OCI-LY3 (cell line): ENCODE results near the gene MKX.

Experiments
- H2AFZ ChIP-seq: fragments of 200-600, 300-600 bp; shearing (Covaris generic); 2 replicates; pipeline ENCODE4 v1.6.0; 2014; ENCODE audit warnings: antibody characterized with exemption, low read depth, low read length
- H3K27ac ChIP-seq: fragments of 200-600, 300-600 bp; sonication (generic); 2 replicates; pipeline ENCODE4 v1.5.1; 2014; ENCODE audit warnings: mild to moderate bottlenecking, low read length, moderate library complexity, mixed read lengths
- H3K27me3 ChIP-seq: fragments of 200-600, 300-600 bp; sonication (generic); 2 replicates; pipeline ENCODE4 v1.6.1; 2014; ENCODE audit warnings: low read depth, low read length, mixed read lengths
- H3K36me3 ChIP-seq: fragments of 200-600, 300-600 bp; sonication (generic); replicated peaks from 2 replicates; pipeline ENCODE3; 2014; ENCODE audit warnings: low read depth, low read length, mixed read lengths
- H3K4me1 ChIP-seq: fragments of 300-600, 200-600 bp; sonication (generic); 2 replicates; pipeline ENCODE4 v1.6.1; 2014; ENCODE audit warnings: low read length, mixed read lengths
- H3K4me2 ChIP-seq: fragments of 200-600, 300-600 bp; sonication (generic); 2 replicates; pipeline ENCODE4 v1.6.1; 2014; ENCODE audit warnings: low read length, mixed read lengths
- H3K4me3 ChIP-seq: fragments of 300-600, 200-600 bp; sonication (generic); 2 replicates; pipeline ENCODE4 v1.5.1; 2014; ENCODE audit warnings: antibody characterized with exemption, mild to moderate bottlenecking, low read length, moderate library complexity
- H3K79me2 ChIP-seq: fragments of 300-600, 200-600 bp; shearing (Covaris generic); 2 replicates; pipeline ENCODE4 v1.6.1; 2014; ENCODE audit warnings: mild to moderate bottlenecking, low read length, mixed read lengths
- H3K9ac ChIP-seq: fragments of 300-600, 200-600 bp; shearing (Covaris generic); 2 replicates; pipeline ENCODE4 v1.6.0; 2014; ENCODE audit warnings: mild to moderate bottlenecking, low read length, moderate library complexity
- H3K9me3 ChIP-seq: fragments of 200-600, 300-600 bp; shearing (Covaris generic); 2 replicates; pipeline ENCODE4 v1.6.1; 2014; ENCODE audit warnings: low read length, mixed read lengths; ENCODE audit not compliant: insufficient read depth
- H4K20me1 ChIP-seq: fragments of 200-600, 300-600 bp; sonication (generic); 2 replicates; pipeline ENCODE4 v1.6.1; 2016; ENCODE audit warnings: low read length, mixed read lengths; ENCODE audit not compliant: insufficient read depth
- EZH2phosphoT487 ChIP-seq: fragments of 200-600 bp; shearing (Covaris generic); IDR thresholded peaks from 2 replicates; pipeline ENCODE4 v1.6.1; 2018; ENCODE audit warnings: antibody characterized with exemption, mixed run types, low read depth
- TF ChIP-seq, protein P1 (sequence below): fragments of 200-600, 300-600 bp; sonication (generic); IDR thresholded peaks from 2 replicates; pipeline ENCODE4 v1.5.1; 2014; ENCODE audit warnings: antibody characterized with exemption, low read length, low read depth

Gene MKX

DNA sequence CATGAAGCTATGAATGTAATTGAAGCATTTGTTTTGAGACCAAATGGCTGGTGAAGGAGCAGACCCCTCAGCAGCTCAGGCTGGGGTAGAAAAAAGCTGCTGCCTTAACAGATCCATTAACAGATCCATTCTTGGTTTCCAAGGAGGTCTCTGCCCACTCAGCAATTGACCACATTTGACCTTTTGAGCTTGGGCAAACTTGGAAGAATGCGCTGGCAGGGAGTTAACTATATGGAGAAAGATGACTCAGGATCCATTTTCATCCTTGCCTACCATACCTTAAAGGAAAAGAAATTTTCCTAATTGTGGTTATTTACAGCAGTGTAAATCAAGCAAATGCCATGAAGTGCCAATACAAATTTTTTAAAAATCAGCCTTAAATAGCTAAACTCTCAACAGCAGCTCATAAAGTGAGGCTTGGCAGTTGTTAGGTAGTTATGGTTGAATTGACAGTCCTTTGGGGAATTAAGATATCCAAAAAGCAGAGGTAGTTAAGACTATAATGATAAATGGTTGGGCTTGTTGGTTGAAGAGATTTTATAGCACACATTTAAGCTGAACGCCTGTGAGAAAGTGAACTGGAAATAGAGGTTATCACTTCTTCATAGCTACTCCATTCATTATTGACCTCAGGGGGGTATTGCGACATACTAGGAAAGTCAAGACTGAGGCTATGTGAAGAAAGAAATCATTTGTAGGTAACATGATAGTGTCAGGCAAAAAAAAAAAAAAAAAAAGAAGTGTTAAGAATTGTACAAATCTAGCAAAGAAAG, 83.9 kb downstream of the MKX start:
- H2AFZ ChIP-seq, result no peak overlapping the region
- no peaks in the 10 kb centered on the region for H3K36me3 ChIP-seq
- H3K4me1 ChIP-seq, result no peaks in the 10 kb centered on the region
- H4K20me1 ChIP-seq, result no peaks in the 10 kb centered on the region
- H3K4me3 ChIP-seq, result no peak overlapping the region
- no peaks in the 10 kb centered on the region for H3K27me3 ChIP-seq
- no peak overlapping the region for H3K4me2 ChIP-seq
- TF ChIP-seq, protein P1, sequence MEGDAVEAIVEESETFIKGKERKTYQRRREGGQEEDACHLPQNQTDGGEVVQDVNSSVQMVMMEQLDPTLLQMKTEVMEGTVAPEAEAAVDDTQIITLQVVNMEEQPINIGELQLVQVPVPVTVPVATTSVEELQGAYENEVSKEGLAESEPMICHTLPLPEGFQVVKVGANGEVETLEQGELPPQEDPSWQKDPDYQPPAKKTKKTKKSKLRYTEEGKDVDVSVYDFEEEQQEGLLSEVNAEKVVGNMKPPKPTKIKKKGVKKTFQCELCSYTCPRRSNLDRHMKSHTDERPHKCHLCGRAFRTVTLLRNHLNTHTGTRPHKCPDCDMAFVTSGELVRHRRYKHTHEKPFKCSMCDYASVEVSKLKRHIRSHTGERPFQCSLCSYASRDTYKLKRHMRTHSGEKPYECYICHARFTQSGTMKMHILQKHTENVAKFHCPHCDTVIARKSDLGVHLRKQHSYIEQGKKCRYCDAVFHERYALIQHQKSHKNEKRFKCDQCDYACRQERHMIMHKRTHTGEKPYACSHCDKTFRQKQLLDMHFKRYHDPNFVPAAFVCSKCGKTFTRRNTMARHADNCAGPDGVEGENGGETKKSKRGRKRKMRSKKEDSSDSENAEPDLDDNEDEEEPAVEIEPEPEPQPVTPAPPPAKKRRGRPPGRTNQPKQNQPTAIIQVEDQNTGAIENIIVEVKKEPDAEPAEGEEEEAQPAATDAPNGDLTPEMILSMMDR, result no peak
- TF ChIP-seq EZH2phosphoT487, result no peak
- no peaks in the 10 kb centered on the region for H3K9me3 ChIP-seq
- no peaks in the 10 kb centered on the region for H3K79me2 ChIP-seq
- no peak overlapping the region for H3K9ac ChIP-seq
- H3K27ac ChIP-seq, result no peak overlapping the region

DNA sequence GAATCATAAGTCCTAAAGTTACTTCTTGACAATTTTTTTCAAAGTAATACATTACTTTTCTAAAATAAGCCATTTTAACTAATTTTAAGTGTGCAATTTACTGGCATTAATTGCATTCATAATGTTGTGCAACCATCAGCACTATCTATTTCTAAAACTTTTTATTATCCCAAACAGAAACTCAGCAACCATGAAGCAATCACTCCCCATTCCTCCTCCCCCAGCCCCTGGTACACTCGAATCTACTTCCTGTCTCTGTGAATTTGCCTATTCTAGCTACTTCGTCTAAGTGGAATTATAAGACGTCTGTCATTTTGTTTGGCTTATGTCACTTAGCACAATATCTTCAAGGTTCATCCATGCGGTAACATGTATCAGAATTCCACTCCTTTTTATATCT, 84.9 kb downstream of the MKX start:
- TF ChIP-seq, protein P1, result no peak
- TF ChIP-seq EZH2phosphoT487, result no peak
- Histone ChIP-seq H3K4me1 (no peaks in the 10 kb centered on the region), H3K9ac (no peak overlapping the region), H3K27ac (no peak overlapping the region), H4K20me1 (no peaks in the 10 kb centered on the region), H3K4me2 (no peak overlapping the region), H3K27me3 (no peaks in the 10 kb centered on the region), H2AFZ (no peak overlapping the region), H3K79me2 (no peaks in the 10 kb centered on the region), H3K36me3 (no peaks in the 10 kb centered on the region), H3K9me3 (no peaks in the 10 kb centered on the region), H3K4me3 (no peak overlapping the region)

DNA sequence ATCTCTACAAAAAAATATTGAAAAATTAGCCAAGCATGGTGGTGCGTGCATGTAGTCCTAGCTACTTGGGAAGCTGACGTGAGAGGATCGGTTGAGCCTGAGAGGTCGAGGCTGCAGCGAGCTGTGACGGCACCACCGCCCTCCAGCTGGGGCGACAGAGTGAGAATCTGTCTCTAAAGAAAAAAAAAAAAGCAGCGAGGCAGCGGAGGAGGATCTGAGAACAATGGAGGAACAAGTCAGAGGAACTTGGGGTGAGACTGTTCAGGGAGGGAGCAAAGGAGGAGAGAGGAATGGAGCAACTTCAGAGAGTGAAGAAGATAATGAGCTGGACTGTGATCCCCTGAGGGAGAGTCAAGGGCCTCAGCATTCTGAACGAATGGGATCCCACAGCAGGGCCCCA, 85.4 kb downstream of the MKX start:
- Histone ChIP-seq H3K4me3 (no peak overlapping the region), H3K4me1 (no peaks in the 10 kb centered on the region), H3K9me3 (no peaks in the 10 kb centered on the region), H3K9ac (no peak overlapping the region), H3K27ac (no peak overlapping the region), H3K79me2 (no peaks in the 10 kb centered on the region), H3K4me2 (no peak overlapping the region), H3K27me3 (no peaks in the 10 kb centered on the region), H3K36me3 (no peaks in the 10 kb centered on the region), H4K20me1 (no peaks in the 10 kb centered on the region), H2AFZ (no peak overlapping the region)
- TF ChIP-seq EZH2phosphoT487, result no peak
- TF ChIP-seq, protein P1, result no peak

DNA sequence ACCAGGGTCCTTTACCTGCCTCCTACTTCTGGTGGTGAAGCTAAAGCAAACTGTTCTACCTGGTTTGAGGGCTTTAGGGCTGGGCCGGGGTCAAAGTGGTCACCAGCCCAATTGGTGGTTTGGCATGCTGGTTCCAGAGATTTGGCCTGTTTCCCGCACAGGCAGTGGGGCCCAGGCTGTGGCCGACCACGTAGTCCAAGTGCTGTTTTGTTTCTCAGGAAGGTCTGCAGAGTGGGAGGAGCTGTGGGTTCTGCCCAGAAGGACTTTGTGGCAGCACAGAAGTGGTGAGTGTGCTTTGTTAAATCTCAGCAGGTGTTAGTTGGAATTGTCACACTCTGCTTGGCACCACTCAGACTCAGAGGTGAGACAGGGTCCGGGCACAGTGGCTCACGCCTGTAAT, 85.8 kb downstream of the MKX start:
- Histone ChIP-seq H3K9me3 (no peaks in the 10 kb centered on the region), H3K4me2 (no peak overlapping the region), H3K27ac (no peak overlapping the region), H3K36me3 (no peaks in the 10 kb centered on the region), H4K20me1 (no peaks in the 10 kb centered on the region), H3K9ac (no peak overlapping the region), H3K4me3 (no peak overlapping the region), H3K4me1 (no peaks in the 10 kb centered on the region), H3K79me2 (no peaks in the 10 kb centered on the region), H3K27me3 (no peaks in the 10 kb centered on the region), H2AFZ (no peak overlapping the region)
- TF ChIP-seq, protein P1, result no peak
- TF ChIP-seq EZH2phosphoT487, result no peak
